ENCODE data around the gene PLD6. TPM values are rescaled to one million over a fixed set of nuclear protein-coding genes. Genes with fewer than 3 reads are reported as not detected.
"Not testable (repeated sequence)": the region's sequence is repeated elsewhere in the genome, so short reads cannot be mapped to it uniquely, and the experiment has no call there.

Gene PLD6
- polyA plus RNA-seq, 2 donors = 1.2 TPM

GRCh38 chr17:17203173-17203730 lies 2.9 kb downstream of the PLD6 start:
- H3K9me3 ChIP-seq (ENCODE audit: control insufficient read depth in 2 of 2, insufficient read depth in 1 of 2, low read depth in 1 of 2, low read length in 1 of 2) = peaks cover 0 to 4% of the 10 kb centered on the region in 2 donors
- H3K4me1 ChIP-seq (ENCODE audit: control insufficient read depth in 2 of 2, insufficient read depth in 2 of 2, low read length in 1 of 2) = peaks cover 11 to 20% of the 10 kb centered on the region in 2 donors
- WGBS, 2 donors = 85 to 86% methylated on average over 15 of the region's 15 CpGs
- H3K4me3 ChIP-seq (ENCODE audit: low read depth in 1 of 2, low read length in 2 of 2) = no peak overlapping the region
- no peaks in the 10 kb centered on the region for H3K27me3 ChIP-seq (ENCODE audit: control insufficient read depth in 1 of 2, insufficient read depth in 2 of 2, low read length in 2 of 2)
- peak overlapping the region; percentile 2 to 69 for H3K27ac ChIP-seq (ENCODE audit: low read depth in 2 of 2, low read length in 1 of 2)
- peaks cover 0 to 4% of the 10 kb centered on the region in 2 donors for H3K36me3 ChIP-seq (ENCODE audit: control insufficient read depth in 2 of 2, insufficient read depth in 2 of 2, low read length in 1 of 2)

- Histone ChIP-seq H3K9me3 (ENCODE audit: control insufficient read depth in 2 of 2, insufficient read depth in 1 of 2, low read depth in 1 of 2, low read length in 1 of 2) (peaks cover 0 to 4% of the 10 kb centered on the region in 2 donors), H3K4me1 (ENCODE audit: control insufficient read depth in 2 of 2, insufficient read depth in 2 of 2, low read length in 1 of 2) (peaks cover 14 to 20% of the 10 kb centered on the region in 2 donors), H3K4me3 (ENCODE audit: low read depth in 1 of 2, low read length in 2 of 2) (no peak overlapping the region), H3K27me3 (ENCODE audit: control insufficient read depth in 1 of 2, insufficient read depth in 2 of 2, low read length in 2 of 2) (no peaks in the 10 kb centered on the region), H3K36me3 (ENCODE audit: control insufficient read depth in 2 of 2, insufficient read depth in 2 of 2, low read length in 1 of 2) (peaks cover 0 to 4% of the 10 kb centered on the region in 2 donors), H3K27ac (ENCODE audit: low read depth in 2 of 2, low read length in 1 of 2) (peak overlapping the region in 1 of 2 donors; percentile 13)
- WGBS, 2 donors = 80 to 88% methylated on average over 8 of the region's 8 CpGs
Measured at GRCh38 chr17:17201907-17202306, 4.2 kb downstream of the PLD6 start.

DNA sequence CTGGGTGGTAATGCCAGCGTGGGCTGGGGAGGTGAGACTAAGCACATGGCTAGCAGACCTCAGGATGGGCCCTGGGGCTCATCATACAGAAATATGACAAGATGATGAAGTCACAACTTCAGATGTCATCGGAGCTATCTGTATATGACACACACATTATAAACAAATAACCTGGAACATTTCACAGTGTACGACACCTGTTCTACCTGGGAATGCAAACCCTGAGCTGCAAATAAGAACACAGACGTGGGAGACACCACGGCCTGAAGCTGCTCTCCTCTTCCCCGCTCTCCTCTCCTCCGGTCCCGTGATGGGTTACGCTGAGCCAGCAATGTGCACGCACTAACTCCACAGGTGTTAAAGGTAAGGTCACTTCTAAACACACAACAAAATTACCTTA lies 4.9 kb downstream of the PLD6 start:
- Histone ChIP-seq H3K27ac (ENCODE audit: low read depth in 2 of 2, low read length in 1 of 2) (peak overlapping the region; percentile 42 to 69), H3K4me1 (ENCODE audit: control insufficient read depth in 2 of 2, insufficient read depth in 2 of 2, low read length in 1 of 2) (peaks cover 10 to 17% of the 10 kb centered on the region in 2 donors), H3K4me3 (ENCODE audit: low read depth in 1 of 2, low read length in 2 of 2) (no peak overlapping the region), H3K27me3 (ENCODE audit: control insufficient read depth in 1 of 2, insufficient read depth in 2 of 2, low read length in 2 of 2) (no peaks in the 10 kb centered on the region), H3K36me3 (ENCODE audit: control insufficient read depth in 2 of 2, insufficient read depth in 2 of 2, low read length in 1 of 2) (peaks cover 0 to 4% of the 10 kb centered on the region in 2 donors), H3K9me3 (ENCODE audit: control insufficient read depth in 2 of 2, insufficient read depth in 1 of 2, low read depth in 1 of 2, low read length in 1 of 2) (peaks cover 0 to under 1% of the 10 kb centered on the region in 2 donors)
- 82 to 85% methylated on average over 10 of the region's 10 CpGs for WGBS, 2 donors

- no peaks in the 10 kb centered on the region for H3K9me3 ChIP-seq (ENCODE audit: control insufficient read depth in 2 of 2, insufficient read depth in 1 of 2, low read depth in 1 of 2, low read length in 1 of 2)
- H3K4me3 ChIP-seq (ENCODE audit: low read depth in 1 of 2, low read length in 2 of 2) = no peak overlapping the region
- H3K27me3 ChIP-seq (ENCODE audit: control insufficient read depth in 1 of 2, insufficient read depth in 2 of 2, low read length in 2 of 2) = no peaks in the 10 kb centered on the region
- H3K27ac ChIP-seq (ENCODE audit: low read depth in 2 of 2, low read length in 1 of 2) = peak overlapping the region; percentile 42 to 69
- H3K4me1 ChIP-seq (ENCODE audit: control insufficient read depth in 2 of 2, insufficient read depth in 2 of 2, low read length in 1 of 2) = peaks cover 10 to 15% of the 10 kb centered on the region in 2 donors
- 51 to 65% methylated on average over 5 of the region's 5 CpGs for WGBS, 2 donors
- peaks cover 0 to 4% of the 10 kb centered on the region in 2 donors for H3K36me3 ChIP-seq (ENCODE audit: control insufficient read depth in 2 of 2, insufficient read depth in 2 of 2, low read length in 1 of 2)
Measured at GRCh38 chr17:17200831-17201230, 5.3 kb downstream of the PLD6 start.

DNA sequence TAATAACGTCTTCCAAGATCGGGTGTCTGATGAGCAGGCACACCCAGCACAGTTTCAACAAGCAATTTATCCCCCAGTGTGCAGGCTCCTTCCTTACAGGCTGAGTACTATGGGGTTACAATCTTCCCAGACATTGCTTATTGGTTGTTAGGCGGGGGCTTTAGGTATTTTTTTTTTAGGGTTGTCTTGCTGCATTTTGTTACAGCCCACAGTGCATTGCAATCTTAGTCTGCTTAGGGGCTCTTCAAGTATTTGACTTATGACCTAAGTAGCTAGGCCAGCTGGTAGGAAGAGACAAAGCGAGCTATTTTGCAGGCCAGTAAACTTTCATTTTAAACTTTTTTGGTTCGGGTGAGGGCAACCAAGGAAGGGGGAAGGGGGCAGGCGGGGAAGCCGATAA lies 5.8 kb downstream of the PLD6 start:
- 73 to 74% methylated on average over 7 of the region's 7 CpGs for WGBS, 2 donors
- Histone ChIP-seq H3K27ac (ENCODE audit: low read depth in 2 of 2, low read length in 1 of 2) (peak overlapping the region in 1 of 2 donors; percentile 24), H3K4me1 (ENCODE audit: control insufficient read depth in 2 of 2, insufficient read depth in 2 of 2, low read length in 1 of 2) (peaks cover 10% of the 10 kb centered on the region in 2 donors), H3K9me3 (ENCODE audit: control insufficient read depth in 2 of 2, insufficient read depth in 1 of 2, low read depth in 1 of 2, low read length in 1 of 2) (no peaks in the 10 kb centered on the region), H3K27me3 (ENCODE audit: control insufficient read depth in 1 of 2, insufficient read depth in 2 of 2, low read length in 2 of 2) (no peaks in the 10 kb centered on the region), H3K36me3 (ENCODE audit: control insufficient read depth in 2 of 2, insufficient read depth in 2 of 2, low read length in 1 of 2) (peaks cover 0 to 4% of the 10 kb centered on the region in 2 donors), H3K4me3 (ENCODE audit: low read depth in 1 of 2, low read length in 2 of 2) (no peak overlapping the region)

GRCh38 chr17:17198281-17198680 lies 7.9 kb downstream of the PLD6 start:
- 95 to 100% methylated on average over 1 of the region's 1 CpG for WGBS, 2 donors
- no peak overlapping the region for H3K4me3 ChIP-seq (ENCODE audit: low read depth in 1 of 2, low read length in 2 of 2)
- H3K27ac ChIP-seq (ENCODE audit: low read depth in 2 of 2, low read length in 1 of 2) = no peak overlapping the region
- no peaks in the 10 kb centered on the region for H3K27me3 ChIP-seq (ENCODE audit: control insufficient read depth in 1 of 2, insufficient read depth in 2 of 2, low read length in 2 of 2)
- peaks cover 0 to 10% of the 10 kb centered on the region in 2 donors for H3K4me1 ChIP-seq (ENCODE audit: control insufficient read depth in 2 of 2, insufficient read depth in 2 of 2, low read length in 1 of 2)
- peaks cover 0 to 4% of the 10 kb centered on the region in 2 donors for H3K36me3 ChIP-seq (ENCODE audit: control insufficient read depth in 2 of 2, insufficient read depth in 2 of 2, low read length in 1 of 2)
- H3K9me3 ChIP-seq (ENCODE audit: control insufficient read depth in 2 of 2, insufficient read depth in 1 of 2, low read depth in 1 of 2, low read length in 1 of 2) = no peaks in the 10 kb centered on the region

DNA sequence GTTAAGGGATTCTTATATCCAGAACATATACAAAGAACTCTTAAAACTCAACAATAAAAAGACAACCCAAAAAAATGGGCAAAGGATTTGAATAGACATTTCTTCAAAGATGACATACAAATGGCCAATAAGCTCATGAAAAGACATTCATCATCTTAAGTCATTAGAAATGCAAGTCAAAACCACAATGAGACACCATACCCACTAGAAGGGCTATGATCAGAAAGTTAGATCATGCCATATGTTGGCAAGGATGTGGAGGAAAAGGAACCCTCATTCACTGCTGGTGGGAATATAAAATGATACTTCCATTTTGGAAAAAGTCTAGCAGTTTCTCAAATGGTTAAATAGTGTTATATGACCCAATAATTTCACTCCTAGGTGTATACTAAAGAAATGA lies 9.4 kb downstream of the PLD6 start:
- Histone ChIP-seq H3K4me3 (ENCODE audit: low read depth in 1 of 2, low read length in 2 of 2) (no peak overlapping the region), H3K27ac (ENCODE audit: low read depth in 2 of 2, low read length in 1 of 2) (no peak overlapping the region), H3K9me3 (ENCODE audit: control insufficient read depth in 2 of 2, insufficient read depth in 1 of 2, low read depth in 1 of 2, low read length in 1 of 2) (no peaks in the 10 kb centered on the region), H3K4me1 (ENCODE audit: control insufficient read depth in 2 of 2, insufficient read depth in 2 of 2, low read length in 1 of 2) (peaks cover 0 to 3% of the 10 kb centered on the region in 2 donors), H3K36me3 (ENCODE audit: control insufficient read depth in 2 of 2, insufficient read depth in 2 of 2, low read length in 1 of 2) (no peaks in the 10 kb centered on the region), H3K27me3 (ENCODE audit: control insufficient read depth in 1 of 2, insufficient read depth in 2 of 2, low read length in 2 of 2) (no peaks in the 10 kb centered on the region)

- H3K9me3 ChIP-seq (ENCODE audit: control insufficient read depth in 2 of 2, insufficient read depth in 1 of 2, low read depth in 1 of 2, low read length in 1 of 2); H3K4me3 ChIP-seq (ENCODE audit: low read depth in 1 of 2, low read length in 2 of 2); H3K27me3 ChIP-seq (ENCODE audit: control insufficient read depth in 1 of 2, insufficient read depth in 2 of 2, low read length in 2 of 2); H3K27ac ChIP-seq (ENCODE audit: low read depth in 2 of 2, low read length in 1 of 2); H3K36me3 ChIP-seq (ENCODE audit: control insufficient read depth in 2 of 2, insufficient read depth in 2 of 2, low read length in 1 of 2); H3K4me1 ChIP-seq (ENCODE audit: control insufficient read depth in 2 of 2, insufficient read depth in 2 of 2, low read length in 1 of 2): not testable (repeated sequence)
- 92 to 94% methylated on average over 5 of the region's 5 CpGs for WGBS, 2 donors
Measured at GRCh38 chr17:17195466-17195865, 10.7 kb downstream of the PLD6 start.

- Histone ChIP-seq H3K4me1 (ENCODE audit: control insufficient read depth in 2 of 2, insufficient read depth in 2 of 2, low read length in 1 of 2) (peaks cover 0 to 6% of the 10 kb centered on the region in 2 donors), H3K9me3 (ENCODE audit: control insufficient read depth in 2 of 2, insufficient read depth in 1 of 2, low read depth in 1 of 2, low read length in 1 of 2) (no peaks in the 10 kb centered on the region), H3K4me3 (ENCODE audit: low read depth in 1 of 2, low read length in 2 of 2) (no peak overlapping the region), H3K36me3 (ENCODE audit: control insufficient read depth in 2 of 2, insufficient read depth in 2 of 2, low read length in 1 of 2) (peaks cover 0 to 7% of the 10 kb centered on the region in 2 donors), H3K27me3 (ENCODE audit: control insufficient read depth in 1 of 2, insufficient read depth in 2 of 2, low read length in 2 of 2) (no peaks in the 10 kb centered on the region), H3K27ac (ENCODE audit: low read depth in 2 of 2, low read length in 1 of 2) (peak overlapping the region in 1 of 2 donors; percentile 65)
- 55 to 61% methylated on average over 10 of the region's 10 CpGs for WGBS, 2 donors
Measured at GRCh38 chr17:17191961-17192381, 14.2 kb downstream of the PLD6 start.

DNA sequence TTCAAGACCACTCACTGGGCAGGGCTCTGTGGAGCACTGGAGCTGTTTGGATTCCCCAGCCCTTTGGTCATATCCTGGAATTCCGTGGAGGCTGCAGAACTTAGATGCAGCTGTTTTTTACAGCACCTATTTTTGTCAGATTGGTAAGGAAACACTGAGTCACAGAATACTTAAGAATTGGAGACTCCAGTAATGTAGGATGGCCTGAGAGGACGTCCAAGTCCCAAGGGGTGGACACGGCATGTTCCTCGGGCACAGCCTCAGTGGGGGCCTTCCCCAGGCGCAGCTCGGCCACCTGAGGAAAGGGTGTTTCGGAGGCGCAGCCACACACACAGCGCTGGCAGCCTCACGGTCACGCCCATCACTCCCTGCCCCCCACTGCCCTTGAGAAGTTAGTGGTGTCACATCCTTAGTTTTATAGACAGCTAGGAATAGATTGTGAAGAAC lies 14.8 kb downstream of the PLD6 start:
- WGBS, 2 donors = 70 to 77% methylated on average over 11 of the region's 11 CpGs
- Histone ChIP-seq H3K4me1 (ENCODE audit: control insufficient read depth in 2 of 2, insufficient read depth in 2 of 2, low read length in 1 of 2) (peaks cover 5 to 12% of the 10 kb centered on the region in 2 donors), H3K27me3 (ENCODE audit: control insufficient read depth in 1 of 2, insufficient read depth in 2 of 2, low read length in 2 of 2) (no peaks in the 10 kb centered on the region), H3K27ac (ENCODE audit: low read depth in 2 of 2, low read length in 1 of 2) (peak overlapping the region; percentile 22 to 48), H3K4me3 (ENCODE audit: low read depth in 1 of 2, low read length in 2 of 2) (no peak overlapping the region), H3K9me3 (ENCODE audit: control insufficient read depth in 2 of 2, insufficient read depth in 1 of 2, low read depth in 1 of 2, low read length in 1 of 2) (no peaks in the 10 kb centered on the region), H3K36me3 (ENCODE audit: control insufficient read depth in 2 of 2, insufficient read depth in 2 of 2, low read length in 1 of 2) (peaks cover 0 to 10% of the 10 kb centered on the region in 2 donors)

Data from esophagus (tissue), 2 donors.